ENCODE data around the gene NECAP2. TPM values are rescaled to one million over a fixed set of nuclear protein-coding genes. Genes with fewer than 3 reads are reported as not detected.
A peak's percentile ranks its signal among the peaks of the same experiment; 100 is the strongest.

The NECAP2 gene
- total and polyA plus RNA-seq, 2 of the 4 experiments (the other 2 are of a cell fraction): 80.5 to 85.1 TPM

- no peak overlapping the region for H2BK120ac ChIP-seq (ENCODE audit: low read depth, low read length)
- H2AK5ac ChIP-seq (ENCODE audit: low read depth, low read length): no peak overlapping the region
- peaks cover 4% of the 10 kb centered on the region for H3K27me3 ChIP-seq (ENCODE audit: control insufficient read depth, insufficient read depth, low read length)
- no peak for TF ChIP-seq CEBPB (IDR thresholded peaks at IDR 0.05; ENCODE audit: low read depth, low read length)
- TF ChIP-seq MAZ (IDR thresholded peaks at IDR 0.05; ENCODE audit: borderline replicate concordance, low read depth, low read length): no peak
- TF ChIP-seq MXI1 (IDR thresholded peaks at IDR 0.05; ENCODE audit: borderline replicate concordance, low read depth, low read length): no peak
- no peak for TF ChIP-seq RAD21 (IDR thresholded peaks at IDR 0.05; ENCODE audit: low read length)
- no peak overlapping the region for H3K56ac ChIP-seq (ENCODE audit: extremely low read depth, insufficient read depth, low read length)
- no peak overlapping the region for H2BK20ac ChIP-seq (ENCODE audit: low read depth, low read length)
- H4K5ac ChIP-seq (ENCODE audit: low read depth, low read length): no peak overlapping the region
- ChIA-PET CTCF (no interaction called here), POLR2A (ENCODE audit: unreplicated experiment) (no interaction called here)
- dilution Hi-C loops (cut with HindIII; ENCODE audit: low sequenced_read_pairs, unreplicated experiment) (no loop called here), intact Hi-C loops (cut with micrococcal nuclease) (no loop called here), in situ Hi-C loops (cut with MboI; ENCODE audit: low sequenced_read_pairs) (no loop called here)
- BruUV-seq (replicated peaks): no TSS peak
- no peak overlapping the region for H3K4me2 ChIP-seq (ENCODE audit: low read depth, low read length)
- H3K9ac ChIP-seq (ENCODE audit: low read depth, low read length): no peak overlapping the region
- DNase-seq (no peak), ATAC-seq (ENCODE audit: low read depth) (no peak)
- no peak overlapping the region for H2BK5ac ChIP-seq (ENCODE audit: low read depth, low read length, poor library complexity, severe bottlenecking)
- H3K9me3 ChIP-seq (ENCODE audit: control insufficient read depth, insufficient read depth, low read length): no peaks in the 10 kb centered on the region
- H3K9me1 ChIP-seq (ENCODE audit: insufficient read depth, low read length): 0 out of 2 replicates have a peak, but pooled peaks cover under 1% of the 10 kb centered on the region
- WGBS, 2 experiments (ENCODE audit: extremely low coverage in 2 of 2, insufficient read length in 1 of 2): 91 to 100% methylated on average over 1 to 4 of the region's 5 CpGs
- no peaks in the 10 kb centered on the region for H3K4me1 ChIP-seq (ENCODE audit: control insufficient read depth, insufficient read depth, low read length)
- H2AK9ac ChIP-seq (replicated peaks; ENCODE audit: low read depth, low read length, poor library complexity): peak overlapping the region; percentile 55
- no peak overlapping the region for H4K8ac ChIP-seq (ENCODE audit: low read depth in 2 of 2, low read length in 2 of 2)
- no peaks in the 10 kb centered on the region for H3K36me3 ChIP-seq (ENCODE audit: control insufficient read depth, insufficient read depth, low read length)
- no peak overlapping the region for H3K14ac ChIP-seq (replicated peaks; ENCODE audit: low read depth, low read length)
- H3K18ac ChIP-seq (ENCODE audit: low read depth, low read length): no peak overlapping the region
- no peak overlapping the region for H2BK15ac ChIP-seq (ENCODE audit: low read depth, low read length)
- H3K4me3 ChIP-seq (ENCODE audit: insufficient read depth, low read depth, low read length): no peak overlapping the region
- no peak overlapping the region for H3K4ac ChIP-seq (ENCODE audit: low read depth, low read length)
- H4K91ac ChIP-seq (ENCODE audit: insufficient read depth, low read depth, low read length): no peak overlapping the region
- H3K79me1 ChIP-seq (ENCODE audit: low read depth in 1 of 2, low read length in 2 of 2): no peaks in the 10 kb centered on the region
- H3K23ac ChIP-seq (ENCODE audit: low read depth, low read length): no peak overlapping the region
- no peak overlapping the region for H2AFZ ChIP-seq (replicated peaks; ENCODE audit: low read length, poor library complexity)
- no peak overlapping the region for H3K27ac ChIP-seq (ENCODE audit: insufficient read depth, low read length)
- no peaks in the 10 kb centered on the region for H4K20me1 ChIP-seq (ENCODE audit: insufficient read depth, low read length)
Measured at GRCh38 chr1:16410803-16411202, 29.7 kb upstream of the NECAP2 start.
